ENCODE data around the gene NCK1. TPM values are rescaled to one million over a fixed set of nuclear protein-coding genes. Genes with fewer than 3 reads are reported as not detected.

Gene NCK1
- polyA plus RNA-seq, 1 donor = 23.3 TPM

GRCh38 chr3:136835813-136836510 is 26.0 kb upstream of the NCK1 start:
- 56% methylated on average over 1 of the region's 3 CpGs for WGBS (ENCODE audit: insufficient coverage, low lambda C conversion rate)
- Histone ChIP-seq H3K27ac (ENCODE audit: low read length) (no peak overlapping the region), H3K27me3 (ENCODE audit: control insufficient read depth, insufficient read depth, low read length) (no peaks in the 10 kb centered on the region), H3K9me3 (ENCODE audit: control insufficient read depth, low read depth, low read length) (no peaks in the 10 kb centered on the region), H3K36me3 (ENCODE audit: control insufficient read depth, insufficient read depth, low read length) (no peaks in the 10 kb centered on the region), H3K4me1 (ENCODE audit: control insufficient read depth, insufficient read depth, low read length) (no peaks in the 10 kb centered on the region), H3K4me3 (ENCODE audit: low read length) (no peak overlapping the region)
- DNase-seq = no peak

- no peaks in the 10 kb centered on the region for H3K36me3 ChIP-seq (ENCODE audit: control insufficient read depth, insufficient read depth, low read length)
- no peak for DNase-seq
- no peak overlapping the region for H3K4me3 ChIP-seq (ENCODE audit: low read length)
- no peaks in the 10 kb centered on the region for H3K27me3 ChIP-seq (ENCODE audit: control insufficient read depth, insufficient read depth, low read length)
- no peaks in the 10 kb centered on the region for H3K9me3 ChIP-seq (ENCODE audit: control insufficient read depth, low read depth, low read length)
- no peak overlapping the region for H3K27ac ChIP-seq (ENCODE audit: low read length)
- H3K4me1 ChIP-seq (ENCODE audit: control insufficient read depth, insufficient read depth, low read length) = no peaks in the 10 kb centered on the region
These were observed 25.4 kb upstream of the NCK1 start for GRCh38 chr3:136836511-136837156.

GRCh38 chr3:136838641-136839555 is 23.1 kb upstream of the NCK1 start:
- Histone ChIP-seq H3K27ac (ENCODE audit: low read length) (no peak overlapping the region), H3K4me3 (ENCODE audit: low read length) (no peak overlapping the region), H3K4me1 (ENCODE audit: control insufficient read depth, insufficient read depth, low read length) (no peaks in the 10 kb centered on the region), H3K9me3 (ENCODE audit: control insufficient read depth, low read depth, low read length) (no peaks in the 10 kb centered on the region), H3K27me3 (ENCODE audit: control insufficient read depth, insufficient read depth, low read length) (no peaks in the 10 kb centered on the region), H3K36me3 (ENCODE audit: control insufficient read depth, insufficient read depth, low read length) (peaks cover 5% of the 10 kb centered on the region)
- no peak for DNase-seq
- no CpG with 5 or more reads among the region's 1 CpG for WGBS (ENCODE audit: insufficient coverage, low lambda C conversion rate)

DNA sequence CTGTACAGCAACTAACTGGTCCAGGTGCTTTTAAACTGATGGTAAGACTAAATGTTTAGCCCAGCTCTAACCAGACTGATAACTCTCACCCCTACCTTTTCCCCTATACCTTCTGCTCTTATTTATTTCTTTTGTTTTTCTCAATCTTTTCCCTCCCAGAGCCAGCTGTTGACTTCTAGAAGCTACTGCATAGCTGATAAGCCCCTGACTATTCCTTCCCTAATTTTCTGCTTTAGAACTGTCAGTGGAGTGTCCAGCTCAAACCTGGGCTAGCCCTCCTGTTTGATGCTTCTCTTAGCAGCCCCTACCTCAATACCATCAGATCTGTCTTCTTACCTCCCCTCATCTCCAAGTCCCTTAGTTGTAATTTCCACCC is 22.5 kb upstream of the NCK1 start:
- Histone ChIP-seq H3K27ac (ENCODE audit: low read length) (no peak overlapping the region), H3K4me3 (ENCODE audit: low read length) (no peak overlapping the region), H3K36me3 (ENCODE audit: control insufficient read depth, insufficient read depth, low read length) (peaks cover 5% of the 10 kb centered on the region), H3K4me1 (ENCODE audit: control insufficient read depth, insufficient read depth, low read length) (no peaks in the 10 kb centered on the region), H3K27me3 (ENCODE audit: control insufficient read depth, insufficient read depth, low read length) (no peaks in the 10 kb centered on the region), H3K9me3 (ENCODE audit: control insufficient read depth, low read depth, low read length) (no peaks in the 10 kb centered on the region)
- DNase-seq = no peak

DNA sequence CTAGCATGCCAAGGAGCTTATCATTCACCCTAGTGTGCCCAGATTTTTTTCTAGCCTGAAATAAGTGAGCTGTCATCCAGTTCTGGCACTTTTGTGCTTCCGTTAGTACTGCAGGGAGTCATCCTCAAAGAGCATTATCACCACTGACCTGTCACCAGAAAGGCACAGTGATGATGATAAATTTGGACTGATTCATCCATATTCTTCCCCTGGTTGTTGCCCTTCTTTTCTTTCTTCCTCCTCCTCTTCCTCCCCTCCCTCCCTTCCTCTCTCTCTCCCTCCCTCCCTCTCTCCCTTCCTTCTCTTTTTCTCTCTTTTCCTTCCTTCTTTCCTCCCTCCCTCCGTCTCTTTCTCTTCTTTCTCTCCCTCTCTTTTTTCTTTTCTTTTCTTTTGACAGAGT is 21.8 kb upstream of the NCK1 start:
- 100% methylated on average over 1 of the region's 2 CpGs for WGBS (ENCODE audit: insufficient coverage, low lambda C conversion rate)
- no peaks in the 10 kb centered on the region for H3K9me3 ChIP-seq (ENCODE audit: control insufficient read depth, low read depth, low read length)
- DNase-seq = no peak
- H3K4me1 ChIP-seq (ENCODE audit: control insufficient read depth, insufficient read depth, low read length) = no peaks in the 10 kb centered on the region
- peaks cover 5% of the 10 kb centered on the region for H3K36me3 ChIP-seq (ENCODE audit: control insufficient read depth, insufficient read depth, low read length)
- H3K27ac ChIP-seq (ENCODE audit: low read length) = no peak overlapping the region
- H3K27me3 ChIP-seq (ENCODE audit: control insufficient read depth, insufficient read depth, low read length) = no peaks in the 10 kb centered on the region
- no peak overlapping the region for H3K4me3 ChIP-seq (ENCODE audit: low read length)

- Histone ChIP-seq H3K4me1 (ENCODE audit: control insufficient read depth, insufficient read depth, low read length) (no peaks in the 10 kb centered on the region), H3K27me3 (ENCODE audit: control insufficient read depth, insufficient read depth, low read length) (no peaks in the 10 kb centered on the region), H3K36me3 (ENCODE audit: control insufficient read depth, insufficient read depth, low read length) (peaks cover 5% of the 10 kb centered on the region), H3K4me3 (ENCODE audit: low read length) (no peak overlapping the region), H3K9me3 (ENCODE audit: control insufficient read depth, low read depth, low read length) (no peaks in the 10 kb centered on the region), H3K27ac (ENCODE audit: low read length) (no peak overlapping the region)
- WGBS (ENCODE audit: insufficient coverage, low lambda C conversion rate) = no CpG with 5 or more reads among the region's 1 CpG
- no peak for DNase-seq
These were observed 19.7 kb upstream of the NCK1 start for GRCh38 chr3:136842294-136842693.

- Histone ChIP-seq H3K4me1 (ENCODE audit: control insufficient read depth, insufficient read depth, low read length) (no peaks in the 10 kb centered on the region), H3K36me3 (ENCODE audit: control insufficient read depth, insufficient read depth, low read length) (peaks cover 5% of the 10 kb centered on the region), H3K27ac (ENCODE audit: low read length) (no peak overlapping the region), H3K27me3 (ENCODE audit: control insufficient read depth, insufficient read depth, low read length) (no peaks in the 10 kb centered on the region), H3K9me3 (ENCODE audit: control insufficient read depth, low read depth, low read length) (no peaks in the 10 kb centered on the region), H3K4me3 (ENCODE audit: low read length) (no peak overlapping the region)
- no CpG with 5 or more reads among the region's 1 CpG for WGBS (ENCODE audit: insufficient coverage, low lambda C conversion rate)
- DNase-seq = no peak
These were observed 17.3 kb upstream of the NCK1 start for GRCh38 chr3:136844724-136845123.

DNA sequence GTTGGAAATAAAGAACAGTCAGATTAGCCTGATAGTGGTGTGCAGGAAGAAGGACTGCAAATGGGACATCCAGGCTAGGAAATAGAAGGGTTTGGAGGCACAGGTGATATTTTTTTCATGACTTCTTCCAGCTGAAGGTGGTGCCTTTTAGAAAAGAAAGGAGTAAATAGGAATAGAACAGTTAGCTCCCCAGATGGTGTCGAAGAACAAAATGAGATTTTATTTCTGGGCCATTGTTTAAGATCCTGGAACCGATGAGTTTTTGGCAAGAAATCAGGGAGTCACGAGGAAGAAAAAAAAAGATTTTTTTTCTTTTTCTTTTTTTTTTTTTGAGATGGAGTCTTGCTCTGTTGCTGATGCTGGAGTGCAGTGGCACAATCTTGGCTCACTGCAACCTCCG is 9.8 kb upstream of the NCK1 start:
- Histone ChIP-seq H3K4me3 (ENCODE audit: low read length) (no peak overlapping the region), H3K27me3 (ENCODE audit: control insufficient read depth, insufficient read depth, low read length) (no peaks in the 10 kb centered on the region), H3K9me3 (ENCODE audit: control insufficient read depth, low read depth, low read length) (no peaks in the 10 kb centered on the region), H3K4me1 (ENCODE audit: control insufficient read depth, insufficient read depth, low read length) (no peaks in the 10 kb centered on the region), H3K36me3 (ENCODE audit: control insufficient read depth, insufficient read depth, low read length) (no peaks in the 10 kb centered on the region), H3K27ac (ENCODE audit: low read length) (no peak overlapping the region)
- WGBS (ENCODE audit: insufficient coverage, low lambda C conversion rate) = 100% methylated on average over 1 of the region's 4 CpGs
- no peak for DNase-seq

DNA sequence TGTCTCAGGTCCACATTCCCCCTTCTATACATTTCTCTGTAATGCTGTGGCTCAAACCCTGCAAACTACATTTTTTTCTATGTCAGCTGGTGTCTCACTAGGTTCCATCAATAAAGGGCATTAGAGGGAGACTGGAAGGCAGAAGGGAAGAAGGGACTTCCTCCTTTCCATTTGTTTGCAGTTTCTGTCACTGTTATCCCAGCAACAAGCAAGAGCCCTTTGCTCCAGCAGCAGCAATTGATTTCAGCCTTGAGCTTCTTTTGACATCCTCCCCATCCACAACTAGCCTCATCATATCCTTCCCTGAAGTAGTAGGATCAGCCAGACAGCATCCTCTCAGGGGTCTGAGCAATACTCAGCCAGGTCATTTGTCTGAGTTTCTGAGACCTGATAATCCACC is 5.3 kb upstream of the NCK1 start:
- Histone ChIP-seq H3K4me3 (ENCODE audit: low read length) (no peak overlapping the region), H3K4me1 (ENCODE audit: control insufficient read depth, insufficient read depth, low read length) (no peaks in the 10 kb centered on the region), H3K9me3 (ENCODE audit: control insufficient read depth, low read depth, low read length) (no peaks in the 10 kb centered on the region), H3K27ac (ENCODE audit: low read length) (no peak overlapping the region), H3K27me3 (ENCODE audit: control insufficient read depth, insufficient read depth, low read length) (no peaks in the 10 kb centered on the region), H3K36me3 (ENCODE audit: control insufficient read depth, insufficient read depth, low read length) (no peaks in the 10 kb centered on the region)
- no peak for DNase-seq

GRCh38 chr3:136858381-136858780 is 3.6 kb upstream of the NCK1 start:
- H3K27ac ChIP-seq (ENCODE audit: low read length) = no peak overlapping the region
- H3K9me3 ChIP-seq (ENCODE audit: control insufficient read depth, low read depth, low read length) = no peaks in the 10 kb centered on the region
- H3K4me1 ChIP-seq (ENCODE audit: control insufficient read depth, insufficient read depth, low read length) = no peaks in the 10 kb centered on the region
- H3K27me3 ChIP-seq (ENCODE audit: control insufficient read depth, insufficient read depth, low read length) = no peaks in the 10 kb centered on the region
- no peak for DNase-seq
- H3K4me3 ChIP-seq (ENCODE audit: low read length) = no peak overlapping the region
- H3K36me3 ChIP-seq (ENCODE audit: control insufficient read depth, insufficient read depth, low read length) = no peaks in the 10 kb centered on the region

All from large intestine (tissue), 3 donors.